Skin epidermis (tissue), 12 donors: ENCODE data around the gene IL1RAPL1.

Source experiments
- H3K27ac ChIP-seq, 21 experiments: fragments of 200-600 bp; sonication (generic) in 11 of 21; one replicate each; pipeline ENCODE4 v1.5.0; 2020; ENCODE audit warnings: mild to moderate bottlenecking in 3 of 21, inconsistent platforms in 2 of 21, moderate library complexity in 2 of 21
- H3K4me3 ChIP-seq, 7 experiments: fragments of 200-600 bp; sonication (generic) in 2 of 7; one replicate each; pipeline ENCODE4 v1.5.0; 2020; ENCODE audit warnings: inconsistent platforms in 2 of 7, mild to moderate bottlenecking in 2 of 7, moderate library complexity in 1 of 7

Gene IL1RAPL1

GRCh38 chrX:28910487-28910886 is 323.2 kb downstream of the IL1RAPL1 start:
- H3K27ac ChIP-seq = no peak overlapping the region
- no peak overlapping the region for H3K4me3 ChIP-seq

GRCh38 chrX:28920153-28920943 is 333.1 kb downstream of the IL1RAPL1 start:
- Histone ChIP-seq H3K27ac (no peak overlapping the region), H3K4me3 (no peak overlapping the region)

GRCh38 chrX:28922106-28922505 is 334.9 kb downstream of the IL1RAPL1 start:
- no peak overlapping the region for H3K4me3 ChIP-seq
- H3K27ac ChIP-seq = no peak overlapping the region

- H3K4me3 ChIP-seq = no peak overlapping the region
- H3K27ac ChIP-seq = no peak overlapping the region
Measured at GRCh38 chrX:28946846-28947245, 359.6 kb downstream of the IL1RAPL1 start.

GRCh38 chrX:28960063-28960462 is 372.8 kb downstream of the IL1RAPL1 start:
- Histone ChIP-seq H3K27ac (no peak overlapping the region), H3K4me3 (no peak overlapping the region)

GRCh38 chrX:28966331-28966730 is 379.1 kb downstream of the IL1RAPL1 start:
- Histone ChIP-seq H3K4me3 (no peak overlapping the region), H3K27ac (no peak overlapping the region)

- Histone ChIP-seq H3K4me3 (no peak overlapping the region), H3K27ac (no peak overlapping the region)
Measured at GRCh38 chrX:28969126-28969525, 381.9 kb downstream of the IL1RAPL1 start.

GRCh38 chrX:28979877-28980276 is 392.6 kb downstream of the IL1RAPL1 start:
- Histone ChIP-seq H3K4me3 (no peak overlapping the region), H3K27ac (no peak overlapping the region)

- H3K4me3 ChIP-seq = no peak overlapping the region
Measured at GRCh38 chrX:28981952-28982351, 394.7 kb downstream of the IL1RAPL1 start.

GRCh38 chrX:28988246-28988645 is 401.0 kb downstream of the IL1RAPL1 start:
- H3K27ac ChIP-seq = no peak overlapping the region
- H3K4me3 ChIP-seq = no peak overlapping the region

More at GRCh38 chrX:28981952-28982351, 394.7 kb downstream of the IL1RAPL1 start:
- no peak overlapping the region for H3K27ac ChIP-seq

- H3K4me3 ChIP-seq = no peak overlapping the region
- H3K27ac ChIP-seq = no peak overlapping the region
Measured at GRCh38 chrX:28997706-28998463, 410.6 kb downstream of the IL1RAPL1 start.

- H3K27ac ChIP-seq = no peak overlapping the region
Measured at GRCh38 chrX:28998609-28999135, 411.4 kb downstream of the IL1RAPL1 start.

GRCh38 chrX:29012867-29013266 is 425.6 kb downstream of the IL1RAPL1 start:
- Histone ChIP-seq H3K4me3 (no peak overlapping the region), H3K27ac (no peak overlapping the region)

More at GRCh38 chrX:28998609-28999135, 411.4 kb downstream of the IL1RAPL1 start:
- no peak overlapping the region for H3K4me3 ChIP-seq

- Histone ChIP-seq H3K4me3 (no peak overlapping the region), H3K27ac (no peak overlapping the region)
Measured at GRCh38 chrX:29023207-29023606, 436.0 kb downstream of the IL1RAPL1 start.

- Histone ChIP-seq H3K27ac (no peak overlapping the region), H3K4me3 (no peak overlapping the region)
Measured at GRCh38 chrX:29024871-29025270, 437.6 kb downstream of the IL1RAPL1 start.

- H3K27ac ChIP-seq = no peak overlapping the region
- no peak overlapping the region for H3K4me3 ChIP-seq
Measured at GRCh38 chrX:29039501-29039900, 452.3 kb downstream of the IL1RAPL1 start.

GRCh38 chrX:29040160-29040559 is 452.9 kb downstream of the IL1RAPL1 start:
- H3K27ac ChIP-seq = no peak overlapping the region
- no peak overlapping the region for H3K4me3 ChIP-seq

GRCh38 chrX:29042341-29042740 is 455.1 kb downstream of the IL1RAPL1 start:
- Histone ChIP-seq H3K4me3 (no peak overlapping the region), H3K27ac (no peak overlapping the region)

- Histone ChIP-seq H3K4me3 (no peak overlapping the region), H3K27ac (no peak overlapping the region)
Measured at GRCh38 chrX:29043746-29044145, 456.5 kb downstream of the IL1RAPL1 start.

GRCh38 chrX:29044423-29045184 is 457.4 kb downstream of the IL1RAPL1 start:
- Histone ChIP-seq H3K4me3 (no peak overlapping the region), H3K27ac (no peak overlapping the region)
